ENCODE results near the gene TJAP1.

TJAP1 gene

DNA sequence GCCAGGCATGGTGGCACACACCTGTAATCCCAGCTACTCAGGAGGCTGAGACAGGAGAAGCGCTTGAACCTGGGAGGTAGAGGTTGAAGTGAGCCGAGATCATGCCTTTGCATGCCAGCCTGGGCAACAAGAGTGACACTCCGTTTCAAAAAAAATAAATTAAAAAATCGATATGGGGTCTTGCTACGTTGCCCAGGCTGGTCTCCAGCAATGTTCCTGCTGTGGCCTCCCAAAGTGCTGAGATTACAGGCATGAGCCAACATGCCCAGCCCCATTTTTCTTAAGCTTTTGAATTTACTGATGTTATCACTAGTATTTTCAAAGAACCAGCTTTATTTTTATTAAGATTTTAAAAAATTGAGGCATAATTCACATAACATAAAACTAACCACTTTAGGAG is 63.1 kb downstream of the TJAP1 start:
- DNase-seq (ENCODE audit: low read depth): no peak

GRCh38 chr6:43541774-43542471 is 64.6 kb downstream of the TJAP1 start:
- DNase-seq (ENCODE audit: low read depth): no peak

DNA sequence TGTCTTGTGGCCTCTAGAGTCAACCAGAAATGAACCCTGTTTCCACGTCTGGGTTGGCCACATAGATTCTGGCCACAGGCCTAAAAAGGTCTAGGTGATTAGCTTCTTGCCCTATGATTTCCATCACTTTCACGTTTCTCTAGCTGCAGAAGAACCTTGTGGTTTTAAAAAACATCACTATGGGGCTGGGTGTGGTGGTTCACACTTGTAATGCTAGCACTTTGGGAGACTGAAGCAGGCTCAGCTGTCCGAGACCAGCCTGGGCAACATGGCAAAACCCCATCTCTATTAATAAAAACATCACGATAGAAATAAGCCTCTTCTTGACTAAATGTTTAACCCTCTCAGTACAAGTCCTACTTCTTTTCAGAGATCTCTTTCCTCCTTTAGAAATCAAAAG is 67.1 kb downstream of the TJAP1 start:
- DNase-seq (ENCODE audit: low read depth): no peak

- DNase-seq (ENCODE audit: low read depth): no peak
Observed at GRCh38 chr6:43547222-43547621, 69.9 kb downstream of the TJAP1 start.

Measured in amniotic epithelial cell (primary cell).